ENCODE data around the gene LRP8.

DNA sequence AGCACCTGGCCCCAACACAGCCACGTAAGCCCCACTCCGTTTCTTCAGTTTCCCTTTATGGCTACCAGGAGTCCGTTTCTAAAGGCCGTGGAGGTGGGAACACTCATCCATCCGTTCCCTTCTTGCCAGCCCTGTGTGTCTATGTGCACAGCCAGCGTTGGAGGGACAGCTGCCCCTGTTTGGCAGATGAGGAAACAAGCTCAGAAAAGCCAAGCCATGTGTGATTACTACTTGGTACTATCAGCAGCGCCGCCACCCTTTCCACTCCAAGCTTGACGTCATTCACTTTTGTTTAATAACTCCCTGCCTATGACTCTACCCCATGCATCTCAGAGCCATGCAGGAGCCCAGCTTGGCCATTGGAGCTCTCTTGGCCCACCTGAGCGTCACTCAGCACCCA is 3.5 kb downstream of the LRP8 start:
- TF ChIP-seq POLR2AphosphoS5 (IDR thresholded peaks at IDR 0.05; ENCODE audit: low read depth, low read length) (no peak), TCF7L2 (IDR thresholded peaks at IDR 0.05; ENCODE audit: low read depth, low read length) (no peak)
- TF ChIP-seq, protein P1, sequence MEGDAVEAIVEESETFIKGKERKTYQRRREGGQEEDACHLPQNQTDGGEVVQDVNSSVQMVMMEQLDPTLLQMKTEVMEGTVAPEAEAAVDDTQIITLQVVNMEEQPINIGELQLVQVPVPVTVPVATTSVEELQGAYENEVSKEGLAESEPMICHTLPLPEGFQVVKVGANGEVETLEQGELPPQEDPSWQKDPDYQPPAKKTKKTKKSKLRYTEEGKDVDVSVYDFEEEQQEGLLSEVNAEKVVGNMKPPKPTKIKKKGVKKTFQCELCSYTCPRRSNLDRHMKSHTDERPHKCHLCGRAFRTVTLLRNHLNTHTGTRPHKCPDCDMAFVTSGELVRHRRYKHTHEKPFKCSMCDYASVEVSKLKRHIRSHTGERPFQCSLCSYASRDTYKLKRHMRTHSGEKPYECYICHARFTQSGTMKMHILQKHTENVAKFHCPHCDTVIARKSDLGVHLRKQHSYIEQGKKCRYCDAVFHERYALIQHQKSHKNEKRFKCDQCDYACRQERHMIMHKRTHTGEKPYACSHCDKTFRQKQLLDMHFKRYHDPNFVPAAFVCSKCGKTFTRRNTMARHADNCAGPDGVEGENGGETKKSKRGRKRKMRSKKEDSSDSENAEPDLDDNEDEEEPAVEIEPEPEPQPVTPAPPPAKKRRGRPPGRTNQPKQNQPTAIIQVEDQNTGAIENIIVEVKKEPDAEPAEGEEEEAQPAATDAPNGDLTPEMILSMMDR (IDR thresholded peaks at IDR 0.05), result no peak
- TF ChIP-seq, protein P2, sequence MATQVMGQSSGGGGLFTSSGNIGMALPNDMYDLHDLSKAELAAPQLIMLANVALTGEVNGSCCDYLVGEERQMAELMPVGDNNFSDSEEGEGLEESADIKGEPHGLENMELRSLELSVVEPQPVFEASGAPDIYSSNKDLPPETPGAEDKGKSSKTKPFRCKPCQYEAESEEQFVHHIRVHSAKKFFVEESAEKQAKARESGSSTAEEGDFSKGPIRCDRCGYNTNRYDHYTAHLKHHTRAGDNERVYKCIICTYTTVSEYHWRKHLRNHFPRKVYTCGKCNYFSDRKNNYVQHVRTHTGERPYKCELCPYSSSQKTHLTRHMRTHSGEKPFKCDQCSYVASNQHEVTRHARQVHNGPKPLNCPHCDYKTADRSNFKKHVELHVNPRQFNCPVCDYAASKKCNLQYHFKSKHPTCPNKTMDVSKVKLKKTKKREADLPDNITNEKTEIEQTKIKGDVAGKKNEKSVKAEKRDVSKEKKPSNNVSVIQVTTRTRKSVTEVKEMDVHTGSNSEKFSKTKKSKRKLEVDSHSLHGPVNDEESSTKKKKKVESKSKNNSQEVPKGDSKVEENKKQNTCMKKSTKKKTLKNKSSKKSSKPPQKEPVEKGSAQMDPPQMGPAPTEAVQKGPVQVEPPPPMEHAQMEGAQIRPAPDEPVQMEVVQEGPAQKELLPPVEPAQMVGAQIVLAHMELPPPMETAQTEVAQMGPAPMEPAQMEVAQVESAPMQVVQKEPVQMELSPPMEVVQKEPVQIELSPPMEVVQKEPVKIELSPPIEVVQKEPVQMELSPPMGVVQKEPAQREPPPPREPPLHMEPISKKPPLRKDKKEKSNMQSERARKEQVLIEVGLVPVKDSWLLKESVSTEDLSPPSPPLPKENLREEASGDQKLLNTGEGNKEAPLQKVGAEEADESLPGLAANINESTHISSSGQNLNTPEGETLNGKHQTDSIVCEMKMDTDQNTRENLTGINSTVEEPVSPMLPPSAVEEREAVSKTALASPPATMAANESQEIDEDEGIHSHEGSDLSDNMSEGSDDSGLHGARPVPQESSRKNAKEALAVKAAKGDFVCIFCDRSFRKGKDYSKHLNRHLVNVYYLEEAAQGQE (IDR thresholded peaks at IDR 0.05; ENCODE audit: insufficient read depth in 1 of 2, low read depth in 2 of 2, low read length in 1 of 2), result no peak
